Glutamatergic neuron (in vitro differentiated cells): ENCODE results near the gene AGPS. TPM values are rescaled to one million over a fixed set of nuclear protein-coding genes. Genes with fewer than 3 reads are reported as not detected.

Source experiments
- DNase-seq: peaks from one replicate; pipeline ENCODE4 v3.0.0; 2022
- H3K27ac Mint-ChIP-seq: one replicate; pipeline ENCODE4 v1.8.0; 2020; ENCODE audit warnings: mild to moderate bottlenecking, mixed read lengths, inconsistent platforms; ENCODE audit not compliant: unreplicated experiment
- H3K27me3 Mint-ChIP-seq: one replicate; pipeline ENCODE4 v1.8.0; 2020; ENCODE audit warnings: mild to moderate bottlenecking, moderate library complexity, mixed read lengths, inconsistent platforms; ENCODE audit not compliant: unreplicated experiment
- H3K36me3 Mint-ChIP-seq: one replicate; pipeline ENCODE4 v1.8.0; 2020; ENCODE audit warnings: mild to moderate bottlenecking, mixed read lengths, inconsistent platforms; ENCODE audit not compliant: unreplicated experiment
- H3K4me1 Mint-ChIP-seq: one replicate; pipeline ENCODE4 v1.8.0; 2020; ENCODE audit warnings: mild to moderate bottlenecking, low read depth, mixed read lengths, inconsistent platforms; ENCODE audit not compliant: unreplicated experiment
- H3K4me3 Mint-ChIP-seq: one replicate; pipeline ENCODE4 v1.8.0; 2020; ENCODE audit warnings: mild to moderate bottlenecking, mixed read lengths, inconsistent platforms; ENCODE audit not compliant: unreplicated experiment
- H3K9me3 Mint-ChIP-seq: one replicate; pipeline ENCODE4 v1.8.0; 2020; ENCODE audit warnings: mild to moderate bottlenecking, moderate library complexity, mixed read lengths, inconsistent platforms; ENCODE audit not compliant: unreplicated experiment
- total RNA-seq: library from RNA; stranded (reverse); fragmentation: NEBNext Ultra II Directional; extraction: Animal tissue kit (Norgen Biotek cat#: 25700); gene quantifications from one replicate; pipeline ENCODE4 v1.2.1, GENCODE V29; 2021; ENCODE audit not compliant: unreplicated experiment
- TF ChIP-seq, protein P1 (sequence below): fragments of 200-600 bp; sonication (generic); IDR thresholded peaks from one replicate; pipeline ENCODE4 v1.5.0; 2021; ENCODE audit not compliant: partially characterized antibody, unreplicated experiment

Gene AGPS
- total RNA-seq, 1 donor from 2014 or later, result 50.8 TPM

DNA sequence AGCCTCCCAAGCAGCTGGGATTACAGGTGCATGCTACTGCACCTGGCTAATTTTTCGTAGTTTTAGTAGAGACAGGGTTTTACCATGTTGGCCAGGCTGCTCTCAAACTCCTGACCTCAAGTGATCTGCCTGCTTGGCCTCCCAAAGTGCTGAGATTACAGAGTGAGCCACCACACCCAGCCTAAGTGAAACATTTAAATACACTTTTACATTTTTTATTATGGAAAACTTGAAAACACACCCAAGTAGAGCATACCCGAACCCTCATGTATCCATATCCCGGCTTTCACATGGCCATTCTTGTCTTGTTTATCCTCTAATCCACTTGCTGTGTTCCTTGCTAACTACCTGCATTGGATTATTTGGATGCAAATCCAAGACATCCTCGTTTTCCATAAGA is 13.2 kb upstream of the AGPS start:
- no peak overlapping the region for H3K4me3 Mint-ChIP-seq
- TF ChIP-seq, protein P1, sequence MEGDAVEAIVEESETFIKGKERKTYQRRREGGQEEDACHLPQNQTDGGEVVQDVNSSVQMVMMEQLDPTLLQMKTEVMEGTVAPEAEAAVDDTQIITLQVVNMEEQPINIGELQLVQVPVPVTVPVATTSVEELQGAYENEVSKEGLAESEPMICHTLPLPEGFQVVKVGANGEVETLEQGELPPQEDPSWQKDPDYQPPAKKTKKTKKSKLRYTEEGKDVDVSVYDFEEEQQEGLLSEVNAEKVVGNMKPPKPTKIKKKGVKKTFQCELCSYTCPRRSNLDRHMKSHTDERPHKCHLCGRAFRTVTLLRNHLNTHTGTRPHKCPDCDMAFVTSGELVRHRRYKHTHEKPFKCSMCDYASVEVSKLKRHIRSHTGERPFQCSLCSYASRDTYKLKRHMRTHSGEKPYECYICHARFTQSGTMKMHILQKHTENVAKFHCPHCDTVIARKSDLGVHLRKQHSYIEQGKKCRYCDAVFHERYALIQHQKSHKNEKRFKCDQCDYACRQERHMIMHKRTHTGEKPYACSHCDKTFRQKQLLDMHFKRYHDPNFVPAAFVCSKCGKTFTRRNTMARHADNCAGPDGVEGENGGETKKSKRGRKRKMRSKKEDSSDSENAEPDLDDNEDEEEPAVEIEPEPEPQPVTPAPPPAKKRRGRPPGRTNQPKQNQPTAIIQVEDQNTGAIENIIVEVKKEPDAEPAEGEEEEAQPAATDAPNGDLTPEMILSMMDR, result no peak
- peaks cover 1% of the 10 kb centered on the region for H3K27me3 Mint-ChIP-seq
- no peak for DNase-seq
- H3K27ac Mint-ChIP-seq, result no peak overlapping the region
- H3K4me1 Mint-ChIP-seq, result peaks cover 15% of the 10 kb centered on the region
- H3K36me3 Mint-ChIP-seq, result peaks cover 7% of the 10 kb centered on the region
- H3K9me3 Mint-ChIP-seq, result peaks cover 4% of the 10 kb centered on the region

- H3K4me3 Mint-ChIP-seq, result peak overlapping the region; percentile 23
- H3K4me1 Mint-ChIP-seq, result peaks cover 15% of the 10 kb centered on the region
- H3K27me3 Mint-ChIP-seq, result peaks cover 1% of the 10 kb centered on the region
- H3K27ac Mint-ChIP-seq, result peak overlapping the region; percentile 62
- peaks cover 4% of the 10 kb centered on the region for H3K9me3 Mint-ChIP-seq
- TF ChIP-seq, protein P1, result no peak
- DNase-seq, result no peak
- peaks cover 1% of the 10 kb centered on the region for H3K36me3 Mint-ChIP-seq
Measured at GRCh38 chr2:177380181-177380580, 12.4 kb upstream of the AGPS start.

GRCh38 chr2:177383935-177384334 is 8.6 kb upstream of the AGPS start:
- peaks cover 15% of the 10 kb centered on the region for H3K4me1 Mint-ChIP-seq

GRCh38 chr2:177385151-177385550 is 7.4 kb upstream of the AGPS start:
- H3K27me3 Mint-ChIP-seq, result peaks cover 2% of the 10 kb centered on the region
- peaks cover 14% of the 10 kb centered on the region for H3K4me1 Mint-ChIP-seq
- no peak overlapping the region for H3K4me3 Mint-ChIP-seq
- no peaks in the 10 kb centered on the region for H3K36me3 Mint-ChIP-seq
- TF ChIP-seq, protein P1, result no peak
- DNase-seq, result no peak
- no peak overlapping the region for H3K27ac Mint-ChIP-seq
- H3K9me3 Mint-ChIP-seq, result peaks cover 3% of the 10 kb centered on the region

More at GRCh38 chr2:177383935-177384334, 8.6 kb upstream of the AGPS start:
- DNase-seq, result no peak
- Mint-ChIP-seq H3K27ac (no peak overlapping the region), H3K9me3 (peaks cover 4% of the 10 kb centered on the region), H3K4me3 (no peak overlapping the region), H3K36me3 (no peaks in the 10 kb centered on the region), H3K27me3 (peaks cover 2% of the 10 kb centered on the region)
- TF ChIP-seq, protein P1, result no peak

GRCh38 chr2:177391822-177392372 is 676 bp upstream of the AGPS start:
- peak overlapping the region; percentile 53 for H3K27ac Mint-ChIP-seq
- peak overlapping the region; percentile 89 for H3K4me3 Mint-ChIP-seq
- peaks cover 5% of the 10 kb centered on the region for H3K27me3 Mint-ChIP-seq

More at GRCh38 chr2:177391822-177392372, 676 bp upstream of the AGPS start:
- H3K36me3 Mint-ChIP-seq, result no peaks in the 10 kb centered on the region
- peaks cover 12% of the 10 kb centered on the region for H3K4me1 Mint-ChIP-seq
- H3K9me3 Mint-ChIP-seq, result peaks cover 4% of the 10 kb centered on the region
- TF ChIP-seq, protein P1, result no peak
- no peak for DNase-seq
